Measurements from ENCODE around the gene SLC10A6. TPM values are rescaled to one million over a fixed set of nuclear protein-coding genes. Genes with fewer than 3 reads are reported as not detected.

Gene SLC10A6
- total and polyA plus RNA-seq, 2 donors (not counting 3 experiments of a cell fraction or from before 2014, with no cell fraction given): 0.04 TPM; not detected in 1

DNA sequence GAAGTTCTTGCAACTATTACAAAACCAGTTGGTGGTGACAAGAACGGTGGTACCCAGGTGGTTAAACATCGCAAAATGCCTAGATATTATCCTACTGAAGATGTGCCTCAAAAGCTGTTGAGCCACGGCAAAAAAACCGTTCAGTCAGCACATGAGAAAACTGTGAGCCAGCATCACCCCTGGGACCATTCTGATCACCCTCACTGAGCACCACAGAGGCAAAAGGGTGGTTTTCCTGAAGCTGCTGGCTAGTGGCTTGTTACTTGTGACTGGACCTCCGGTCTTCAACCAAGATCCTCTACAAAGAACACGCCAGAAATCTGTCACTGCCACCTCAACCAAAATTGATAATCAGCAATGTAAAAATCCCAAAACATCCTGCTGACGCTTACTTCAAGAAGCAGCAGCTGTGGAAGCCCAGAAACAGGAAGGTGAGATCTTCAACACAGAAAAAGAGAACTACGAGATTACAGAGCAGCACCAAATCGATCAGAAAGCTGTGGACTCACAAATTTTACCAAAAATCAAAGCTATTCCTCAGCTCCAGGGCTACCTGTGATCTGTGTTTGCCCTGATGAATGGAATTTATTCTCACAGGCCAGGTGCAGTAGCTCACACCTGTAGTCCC is 21.4 kb upstream of the SLC10A6 start:
- CTCF ChIA-PET: interaction anchor here (1.5 kb wide), 1 partner anchor 9 kb away, joined by 4 read pairs; no protein-coding TSS in a partner anchor
- Histone ChIP-seq H3K9me1 (replicated peaks; ENCODE audit: control insufficient read depth, extremely low read depth, insufficient read depth, low read length) (no peaks in the 10 kb centered on the region), H3K4me3 (replicated peaks in 1 of 3; ENCODE audit: insufficient read depth in 1 of 3, low read depth in 1 of 3, low read length in 3 of 3) (no peak overlapping the region), H2AFZ (ENCODE audit: low read depth, low read length) (no peak overlapping the region), H3K4me1 (ENCODE audit: control insufficient read depth, extremely low read depth, insufficient read depth, low read length) (no peaks in the 10 kb centered on the region), H3K79me2 (ENCODE audit: control insufficient read depth, insufficient read depth, low read length) (no peaks in the 10 kb centered on the region), H3K36me3 (ENCODE audit: control insufficient read depth in 2 of 2, extremely low read depth in 1 of 2, insufficient read depth in 2 of 2, low read length in 2 of 2) (no peaks in the 10 kb centered on the region), H3K27ac (ENCODE audit: insufficient read depth, low read depth, low read length) (no peak overlapping the region), H3K9me3 (replicated peaks; ENCODE audit: control insufficient read depth, insufficient read depth, low read length) (no peaks in the 10 kb centered on the region), H3K4me2 (ENCODE audit: insufficient read depth, low read length) (no peak overlapping the region), H3K27me3 (ENCODE audit: control insufficient read depth in 2 of 2, insufficient read depth in 2 of 2, low read length in 2 of 2) (no peaks in the 10 kb centered on the region), H4K20me1 (replicated peaks; ENCODE audit: control insufficient read depth, extremely low read depth, insufficient read depth, low read length) (no peaks in the 10 kb centered on the region), H3K9ac (replicated peaks; ENCODE audit: extremely low read depth, insufficient read depth, low read length) (no peak overlapping the region)
- FAIRE-seq: no peak
- dilution Hi-C loops (cut with MboI; ENCODE audit: extremely low pct_ligation_motif_present, low sequenced_read_pairs): no loop called here
- TF ChIP-seq MYC (IDR thresholded peaks at IDR 0.05; ENCODE audit: low read depth, low read length) (no peak), POLR2A (IDR thresholded peaks at IDR 0.05; ENCODE audit: low read depth, low read length) (no peak), JUN (IDR thresholded peaks at IDR 0.05; ENCODE audit: borderline replicate concordance, insufficient read depth, insufficient read length, low read depth) (no peak), POLR2AphosphoS5 (IDR thresholded peaks at IDR 0.05; ENCODE audit: insufficient read depth, low read depth, low read length) (no peak), FOS (IDR thresholded peaks at IDR 0.05; ENCODE audit: borderline replicate concordance, insufficient read depth, low read length) (no peak), GATA2 (IDR thresholded peaks at IDR 0.05; ENCODE audit: insufficient read depth, insufficient read length, low read depth, low read length) (no peak), EZH2 (IDR thresholded peaks at IDR 0.05; ENCODE audit: borderline replicate concordance, low read depth, low read length, severe bottlenecking) (no peak)
- TF ChIP-seq, protein P1, sequence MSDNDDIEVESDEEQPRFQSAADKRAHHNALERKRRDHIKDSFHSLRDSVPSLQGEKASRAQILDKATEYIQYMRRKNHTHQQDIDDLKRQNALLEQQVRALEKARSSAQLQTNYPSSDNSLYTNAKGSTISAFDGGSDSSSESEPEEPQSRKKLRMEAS (IDR thresholded peaks at IDR 0.05; ENCODE audit: insufficient read depth, insufficient read length): no peak
- TF ChIP-seq, protein P2, sequence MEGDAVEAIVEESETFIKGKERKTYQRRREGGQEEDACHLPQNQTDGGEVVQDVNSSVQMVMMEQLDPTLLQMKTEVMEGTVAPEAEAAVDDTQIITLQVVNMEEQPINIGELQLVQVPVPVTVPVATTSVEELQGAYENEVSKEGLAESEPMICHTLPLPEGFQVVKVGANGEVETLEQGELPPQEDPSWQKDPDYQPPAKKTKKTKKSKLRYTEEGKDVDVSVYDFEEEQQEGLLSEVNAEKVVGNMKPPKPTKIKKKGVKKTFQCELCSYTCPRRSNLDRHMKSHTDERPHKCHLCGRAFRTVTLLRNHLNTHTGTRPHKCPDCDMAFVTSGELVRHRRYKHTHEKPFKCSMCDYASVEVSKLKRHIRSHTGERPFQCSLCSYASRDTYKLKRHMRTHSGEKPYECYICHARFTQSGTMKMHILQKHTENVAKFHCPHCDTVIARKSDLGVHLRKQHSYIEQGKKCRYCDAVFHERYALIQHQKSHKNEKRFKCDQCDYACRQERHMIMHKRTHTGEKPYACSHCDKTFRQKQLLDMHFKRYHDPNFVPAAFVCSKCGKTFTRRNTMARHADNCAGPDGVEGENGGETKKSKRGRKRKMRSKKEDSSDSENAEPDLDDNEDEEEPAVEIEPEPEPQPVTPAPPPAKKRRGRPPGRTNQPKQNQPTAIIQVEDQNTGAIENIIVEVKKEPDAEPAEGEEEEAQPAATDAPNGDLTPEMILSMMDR (IDR thresholded peaks at IDR 0.05; ENCODE audit: extremely low read depth in 1 of 2, insufficient read depth in 1 of 2, low read depth in 1 of 2, low read length in 2 of 2): no peak
- intact Hi-C loops (cut with micrococcal nuclease): no loop called here
- BruUV-seq (replicated peaks): no TSS peak
- POLR2A ChIA-PET: no interaction called here
- no peak for DNase-seq (ENCODE audit: low read depth, low spot score)

Data from endothelial cell of umbilical vein (primary cell).